Endothelial cell of umbilical vein (primary cell): Measurements from ENCODE around the gene GRM5. TPM values are rescaled to one million over a fixed set of nuclear protein-coding genes. Genes with fewer than 3 reads are reported as not detected.

Experiments
- BruUV-seq: library from RNA; stranded (reverse); fragments of 400-500 nt; replicated peaks from 2 replicates; lab custom pipeline; 2021; lab: Mats Ljungman, UMichigan
- CTCF ChIA-PET: fragments of 300-600, 350-600 bp; sonication (Branson Sonifier 250); formaldehyde crosslinking; loops from one replicate; lab custom pipeline; 2021; ENCODE audit warnings: antibody characterized with exemption, inconsistent platforms; lab: Charles Lee
- POLR2A ChIA-PET: fragments of 300-600, 350-600 bp; sonication (Branson Sonifier 250); formaldehyde crosslinking; loops from one replicate; lab custom pipeline; 2021; ENCODE audit warnings: antibody characterized with exemption, inconsistent platforms; lab: Charles Lee
- DNase-seq: peaks from one replicate; pipeline ENCODE4 v3.0.0-alpha.2; 2011; ENCODE audit warnings: low read depth, low spot score
- FAIRE-seq: peaks from 2 replicates; lab custom pipeline; 2011; peaks lifted over from hg19 to GRCh38; lab: Jason Lieb, UNC
- H2AFZ ChIP-seq: 2 replicates; pipeline ENCODE4 v1.6.0; 2012; ENCODE audit warnings: low read depth, low read length, control low read depth, inconsistent platforms
- H3K27ac ChIP-seq: 2 replicates; pipeline ENCODE4 v1.5.1; 2011; ENCODE audit warnings: low read depth, mild to moderate bottlenecking, control low read depth, low read length, moderate library complexity; ENCODE audit not compliant: insufficient read depth
- H3K27me3 ChIP-seq, 2 experiments: 2 replicates each; pipeline versions ENCODE4 v1.6.0 to v1.6.1; 2011; ENCODE audit warnings: low read length in 2 of 2, mixed read lengths in 1 of 2; ENCODE audit not compliant: control insufficient read depth in 2 of 2, insufficient read depth in 2 of 2
- H3K36me3 ChIP-seq, 2 experiments: 2 replicates in 1 of 2; 3 replicates in 1 of 2; pipeline ENCODE4 v1.5.1; 2011; ENCODE audit warnings: low read length in 2 of 2, mild to moderate bottlenecking in 1 of 2, moderate library complexity in 1 of 2; ENCODE audit not compliant: control insufficient read depth in 2 of 2, insufficient read depth in 2 of 2; ENCODE audit errors: extremely low read depth in 1 of 2
- H3K4me1 ChIP-seq: 3 replicates; pipeline ENCODE4 v1.5.1; 2011; ENCODE audit warnings: mild to moderate bottlenecking, low read length; ENCODE audit not compliant: control insufficient read depth, insufficient read depth; ENCODE audit errors: extremely low read depth
- H3K4me2 ChIP-seq: 2 replicates; pipeline ENCODE4 v1.6.1; 2011; ENCODE audit warnings: low read length, control low read depth, mixed read lengths; ENCODE audit not compliant: insufficient read depth
- H3K4me3 ChIP-seq, 3 experiments: fragments of 200-600 bp in 1 of 3; sonication (generic), shearing (Covaris generic) in 1 of 3; replicated peaks in 1 of 3; 2 replicates each; pipeline ENCODE4 v1.5.1; 2011 to 2016; ENCODE audit warnings: control low read depth in 3 of 3, low read length in 3 of 3, mild to moderate bottlenecking in 2 of 3, inconsistent platforms in 1 of 3, low read depth in 1 of 3, moderate library complexity in 1 of 3; ENCODE audit not compliant: insufficient read depth in 1 of 3
- H3K79me2 ChIP-seq: 2 replicates; pipeline ENCODE4 v1.6.0; 2012; ENCODE audit warnings: low read length, inconsistent platforms; ENCODE audit not compliant: control insufficient read depth, insufficient read depth
- H3K9ac ChIP-seq: replicated peaks from 2 replicates; pipeline ENCODE3; 2011; ENCODE audit warnings: low read length, control low read depth; ENCODE audit not compliant: insufficient read depth; ENCODE audit errors: extremely low read depth
- H3K9me1 ChIP-seq: replicated peaks from 3 replicates; pipeline ENCODE4 v1.6.0; 2011; ENCODE audit warnings: mild to moderate bottlenecking, low read length; ENCODE audit not compliant: control insufficient read depth, insufficient read depth; ENCODE audit errors: extremely low read depth
- H3K9me3 ChIP-seq: replicated peaks from 2 replicates; pipeline ENCODE4 v1.5.1; 2012; ENCODE audit warnings: low read length, inconsistent platforms; ENCODE audit not compliant: control insufficient read depth, insufficient read depth
- H4K20me1 ChIP-seq: replicated peaks from 2 replicates; pipeline ENCODE3; 2011; ENCODE audit warnings: mild to moderate bottlenecking, low read length; ENCODE audit not compliant: control insufficient read depth, insufficient read depth; ENCODE audit errors: extremely low read depth
- EZH2 ChIP-seq: IDR thresholded peaks from 2 replicates; pipeline ENCODE4 v1.6.1; 2012; ENCODE audit warnings: borderline replicate concordance, low read depth, mild to moderate bottlenecking, moderate library complexity, low read length, inconsistent platforms; ENCODE audit not compliant: severe bottlenecking
- FOS ChIP-seq: IDR thresholded peaks from 2 replicates; pipeline ENCODE4 v1.6.1; 2011; ENCODE audit warnings: mild to moderate bottlenecking, low read length, moderate library complexity, borderline replicate concordance; ENCODE audit not compliant: insufficient read depth
- GATA2 ChIP-seq: IDR thresholded peaks from 2 replicates; pipeline ENCODE4 v1.7.0; 2011; ENCODE audit warnings: low read depth, mild to moderate bottlenecking, moderate library complexity, mixed read lengths, low read length; ENCODE audit not compliant: insufficient read length, insufficient read depth
- JUN ChIP-seq: IDR thresholded peaks from 2 replicates; pipeline ENCODE4 v1.6.1; 2011; ENCODE audit warnings: borderline replicate concordance, low read depth; ENCODE audit not compliant: insufficient read length, insufficient read depth
- MYC ChIP-seq: IDR thresholded peaks from one replicate; pipeline ENCODE4 v1.6.1; 2011; ENCODE audit warnings: mild to moderate bottlenecking, low read depth, low read length
- POLR2A ChIP-seq: IDR thresholded peaks from 2 replicates; pipeline ENCODE4 v1.6.1; 2012; ENCODE audit warnings: low read depth, mild to moderate bottlenecking, control low read depth, low read length
- POLR2AphosphoS5 ChIP-seq: IDR thresholded peaks from 2 replicates; pipeline ENCODE4 v1.6.1; 2012; ENCODE audit warnings: low read depth, mild to moderate bottlenecking, control low read depth, low read length, moderate library complexity; ENCODE audit not compliant: insufficient read depth
- dilution Hi-C: fragments of 300-500 bp; cut with MboI; formaldehyde crosslinking; loops from one replicate; pipeline ENCODE4 v1.15.0; 2019; ENCODE audit warnings: low sequenced_read_pairs; ENCODE audit not compliant: extremely low pct_ligation_motif_present
- intact Hi-C: fragments of 100-400 bp; cut with micrococcal nuclease; formaldehyde crosslinking; loops from one replicate; pipeline ENCODE4 v1.10.0; 2022
- polyA plus RNA-seq, 4 experiments: library from polyadenylated mRNA; depleted of rRNA in 3 of 4; stranded (reverse) in 3 of 4; unstranded in 1 of 4; fragments of >200 nt; gene quantifications; 2 replicates each; pipeline versions ENCODE4 v1.2.1 to v1.2.3, GENCODE V29; 2011 to 2012; ENCODE audit warnings: missing spikeins in 1 of 4
- total RNA-seq: library from RNA; stranded (reverse); gene quantifications from 2 replicates; pipeline ENCODE4 v1.2.3, GENCODE V29; 2021
- TF ChIP-seq, protein P1 (sequence below), 2 donors: IDR thresholded peaks; 1 replicate in 1 of 2; 2 replicates in 1 of 2; pipeline ENCODE4 v1.5.1; 2011; ENCODE audit warnings: low read length in 2 of 2, mild to moderate bottlenecking in 2 of 2, moderate library complexity in 2 of 2, control low read depth in 1 of 2, inconsistent platforms in 1 of 2, low read depth in 1 of 2; ENCODE audit not compliant: insufficient read depth in 1 of 2; ENCODE audit errors: extremely low read depth in 1 of 2
- TF ChIP-seq, protein P2 (sequence below): IDR thresholded peaks from 2 replicates; pipeline ENCODE4 v1.6.1; 2011; ENCODE audit not compliant: insufficient read depth, insufficient read length

The GRM5 gene
- total and polyA plus RNA-seq, 2 donors (not counting 3 experiments of a cell fraction or from before 2014, with no cell fraction given): 0.10 to 0.11 TPM

DNA sequence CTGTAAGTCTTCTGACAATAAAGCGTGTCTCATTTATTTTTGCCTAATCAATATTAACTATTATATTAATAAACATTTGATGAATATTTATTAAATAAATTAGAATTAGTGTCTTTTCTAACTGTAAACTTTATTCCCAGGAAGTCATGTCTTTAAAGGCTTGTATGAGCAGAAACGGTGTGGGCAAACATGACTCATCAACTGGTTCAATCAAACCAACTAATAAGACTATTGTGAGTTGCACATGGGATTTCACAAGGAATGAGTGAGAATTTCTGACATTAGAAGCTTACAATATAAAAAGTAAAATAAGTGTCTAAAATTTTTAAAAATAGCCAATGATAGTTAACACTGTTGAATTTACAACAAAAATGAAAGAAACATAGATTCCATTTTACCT is 469.0 kb downstream of the GRM5 start:
- no peak for DNase-seq
- H3K27me3 ChIP-seq: no peaks in the 10 kb centered on the region
- H3K4me3 ChIP-seq: no peak overlapping the region
- no peaks in the 10 kb centered on the region for H3K4me1 ChIP-seq
- H3K9ac ChIP-seq: no peak overlapping the region
- no peaks in the 10 kb centered on the region for H3K36me3 ChIP-seq
- H4K20me1 ChIP-seq: no peaks in the 10 kb centered on the region
- no TSS peak for BruUV-seq
- H3K4me2 ChIP-seq: no peak overlapping the region
- intact Hi-C loops (no loop called here), dilution Hi-C loops (no loop called here)
- H3K9me1 ChIP-seq: no peaks in the 10 kb centered on the region
- no peaks in the 10 kb centered on the region for H3K9me3 ChIP-seq
- H3K27ac ChIP-seq: no peak overlapping the region
- H3K79me2 ChIP-seq: no peaks in the 10 kb centered on the region
- TF ChIP-seq POLR2A (no peak), MYC (no peak), GATA2 (no peak), JUN (no peak), FOS (no peak), EZH2 (no peak), POLR2AphosphoS5 (no peak)
- TF ChIP-seq, protein P1, sequence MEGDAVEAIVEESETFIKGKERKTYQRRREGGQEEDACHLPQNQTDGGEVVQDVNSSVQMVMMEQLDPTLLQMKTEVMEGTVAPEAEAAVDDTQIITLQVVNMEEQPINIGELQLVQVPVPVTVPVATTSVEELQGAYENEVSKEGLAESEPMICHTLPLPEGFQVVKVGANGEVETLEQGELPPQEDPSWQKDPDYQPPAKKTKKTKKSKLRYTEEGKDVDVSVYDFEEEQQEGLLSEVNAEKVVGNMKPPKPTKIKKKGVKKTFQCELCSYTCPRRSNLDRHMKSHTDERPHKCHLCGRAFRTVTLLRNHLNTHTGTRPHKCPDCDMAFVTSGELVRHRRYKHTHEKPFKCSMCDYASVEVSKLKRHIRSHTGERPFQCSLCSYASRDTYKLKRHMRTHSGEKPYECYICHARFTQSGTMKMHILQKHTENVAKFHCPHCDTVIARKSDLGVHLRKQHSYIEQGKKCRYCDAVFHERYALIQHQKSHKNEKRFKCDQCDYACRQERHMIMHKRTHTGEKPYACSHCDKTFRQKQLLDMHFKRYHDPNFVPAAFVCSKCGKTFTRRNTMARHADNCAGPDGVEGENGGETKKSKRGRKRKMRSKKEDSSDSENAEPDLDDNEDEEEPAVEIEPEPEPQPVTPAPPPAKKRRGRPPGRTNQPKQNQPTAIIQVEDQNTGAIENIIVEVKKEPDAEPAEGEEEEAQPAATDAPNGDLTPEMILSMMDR (IDR thresholded peaks at IDR 0.05; ENCODE audit: extremely low read depth in 1 of 2, insufficient read depth in 1 of 2, low read depth in 1 of 2, low read length in 2 of 2): no peak
- TF ChIP-seq, protein P2, sequence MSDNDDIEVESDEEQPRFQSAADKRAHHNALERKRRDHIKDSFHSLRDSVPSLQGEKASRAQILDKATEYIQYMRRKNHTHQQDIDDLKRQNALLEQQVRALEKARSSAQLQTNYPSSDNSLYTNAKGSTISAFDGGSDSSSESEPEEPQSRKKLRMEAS: no peak
- H2AFZ ChIP-seq: no peak overlapping the region
- ChIA-PET POLR2A (no interaction called here), CTCF (no interaction called here)
- FAIRE-seq: no peak
